ENCODE measurements around the gene UPK1A. TPM values are rescaled to one million over a fixed set of nuclear protein-coding genes. Genes with fewer than 3 reads are reported as not detected.

UPK1A gene
- total RNA-seq, result not detected in 2 replicates

DNA sequence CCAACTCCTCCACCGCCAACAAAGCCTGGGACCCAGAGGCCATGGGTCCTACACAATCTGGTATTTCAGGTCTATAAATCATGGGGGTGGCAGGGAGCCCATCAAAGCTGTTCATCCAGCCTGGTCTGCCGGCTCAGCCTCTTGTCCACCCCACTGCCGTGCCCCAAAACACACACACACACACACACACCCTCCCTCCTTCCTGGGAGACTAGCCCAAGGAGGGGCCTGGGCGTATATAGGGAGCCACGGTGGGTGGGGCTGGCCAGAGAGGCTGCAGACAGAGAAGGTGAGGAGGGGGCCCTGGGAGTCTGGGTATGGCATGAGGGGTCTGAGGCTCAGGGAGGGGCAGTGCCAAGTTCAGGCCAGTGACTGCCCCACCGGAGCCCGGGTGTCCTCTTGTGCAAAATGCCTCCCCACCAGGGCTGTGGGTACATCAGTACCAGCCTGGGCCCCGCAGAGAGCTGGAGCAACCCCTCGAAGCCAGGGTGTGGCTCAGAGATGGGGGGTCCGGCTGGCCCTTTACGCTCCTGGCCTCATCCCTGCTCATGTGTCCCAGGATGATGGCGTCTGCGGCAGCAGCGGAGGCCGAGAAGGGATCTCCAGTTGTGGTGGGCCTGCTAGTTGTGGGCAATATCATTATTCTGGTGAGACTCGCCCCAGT lies at the start of gene UPK1A:
TSS of gene UPK1A (plus strand) at position 267 of the 663 bp plus-strand sequence. CDS start at position 563, 296 bp downstream.

DNA sequence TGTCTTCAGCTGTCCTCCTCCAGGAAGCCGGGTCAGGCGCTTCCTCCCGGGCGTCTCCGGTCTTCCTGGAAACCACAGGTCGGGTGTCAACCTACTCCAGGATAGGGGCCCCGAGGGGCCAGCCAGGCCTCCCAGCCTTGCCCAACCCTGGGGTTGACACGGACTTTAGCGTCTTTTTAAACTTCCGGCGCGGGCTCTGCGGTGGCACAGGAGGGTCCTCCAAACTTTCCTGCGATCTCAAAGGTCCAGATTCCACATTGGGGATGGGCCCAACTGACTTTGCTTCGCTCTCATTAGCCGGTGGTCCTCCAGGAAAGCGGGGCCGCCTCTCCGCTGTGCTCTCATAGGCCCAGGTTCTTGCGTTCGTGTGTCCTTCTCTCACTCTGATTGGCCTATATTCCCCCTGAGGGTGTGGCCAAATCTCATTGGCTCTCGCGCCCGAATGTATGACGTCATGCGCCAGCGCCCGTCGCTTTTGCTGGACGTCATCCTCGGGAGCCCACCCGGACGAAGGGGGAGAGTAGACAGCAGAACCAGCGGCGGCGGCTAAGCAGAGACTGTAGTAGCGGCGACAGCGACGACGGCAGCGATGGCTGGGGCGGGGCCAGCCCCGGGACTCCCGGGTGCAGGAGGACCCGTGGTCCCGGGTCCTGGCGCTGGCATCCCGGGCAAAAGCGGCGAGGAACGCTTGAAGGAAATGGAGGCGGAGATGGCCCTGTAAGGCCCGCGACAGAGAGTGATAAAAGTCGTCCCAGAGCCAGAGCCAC lies 37.6 kb upstream of the UPK1A start, which contains the start of gene RBM42:
TSS of gene RBM42 (plus strand) at position 472 of the 767 bp plus-strand sequence. CDS start at position 590, 118 bp downstream.

DNA sequence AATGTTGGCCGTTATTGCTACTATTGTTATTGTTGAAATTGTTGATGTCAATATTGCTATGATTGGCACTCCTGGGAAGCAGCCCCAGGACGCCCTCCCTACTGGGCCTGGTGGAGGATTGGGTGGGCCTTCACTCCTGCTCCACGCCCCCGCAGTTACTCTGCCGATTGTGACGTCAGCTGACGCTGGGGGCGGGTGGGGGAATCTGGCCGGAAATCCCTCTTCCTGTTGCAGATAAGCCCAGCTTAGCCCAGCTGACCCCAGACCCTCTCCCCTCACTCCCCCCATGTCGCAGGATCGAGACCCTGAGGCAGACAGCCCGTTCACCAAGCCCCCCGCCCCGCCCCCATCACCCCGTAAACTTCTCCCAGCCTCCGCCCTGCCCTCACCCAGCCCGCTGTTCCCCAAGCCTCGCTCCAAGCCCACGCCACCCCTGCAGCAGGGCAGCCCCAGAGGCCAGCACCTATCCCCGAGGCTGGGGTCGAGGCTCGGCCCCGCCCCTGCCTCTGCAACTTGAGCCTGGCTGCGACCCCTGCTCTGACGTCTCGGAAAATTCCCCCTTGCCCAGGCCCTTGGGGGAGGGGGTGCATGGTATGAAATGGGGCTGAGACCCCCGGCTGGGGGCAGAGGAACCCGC lies 24.7 kb upstream of the UPK1A start, which contains the start of gene ETV2:
TSS of gene ETV2 (plus strand) at position 231 of the 637 bp plus-strand sequence. CDS start 716 bp downstream, outside the sequence.

DNA sequence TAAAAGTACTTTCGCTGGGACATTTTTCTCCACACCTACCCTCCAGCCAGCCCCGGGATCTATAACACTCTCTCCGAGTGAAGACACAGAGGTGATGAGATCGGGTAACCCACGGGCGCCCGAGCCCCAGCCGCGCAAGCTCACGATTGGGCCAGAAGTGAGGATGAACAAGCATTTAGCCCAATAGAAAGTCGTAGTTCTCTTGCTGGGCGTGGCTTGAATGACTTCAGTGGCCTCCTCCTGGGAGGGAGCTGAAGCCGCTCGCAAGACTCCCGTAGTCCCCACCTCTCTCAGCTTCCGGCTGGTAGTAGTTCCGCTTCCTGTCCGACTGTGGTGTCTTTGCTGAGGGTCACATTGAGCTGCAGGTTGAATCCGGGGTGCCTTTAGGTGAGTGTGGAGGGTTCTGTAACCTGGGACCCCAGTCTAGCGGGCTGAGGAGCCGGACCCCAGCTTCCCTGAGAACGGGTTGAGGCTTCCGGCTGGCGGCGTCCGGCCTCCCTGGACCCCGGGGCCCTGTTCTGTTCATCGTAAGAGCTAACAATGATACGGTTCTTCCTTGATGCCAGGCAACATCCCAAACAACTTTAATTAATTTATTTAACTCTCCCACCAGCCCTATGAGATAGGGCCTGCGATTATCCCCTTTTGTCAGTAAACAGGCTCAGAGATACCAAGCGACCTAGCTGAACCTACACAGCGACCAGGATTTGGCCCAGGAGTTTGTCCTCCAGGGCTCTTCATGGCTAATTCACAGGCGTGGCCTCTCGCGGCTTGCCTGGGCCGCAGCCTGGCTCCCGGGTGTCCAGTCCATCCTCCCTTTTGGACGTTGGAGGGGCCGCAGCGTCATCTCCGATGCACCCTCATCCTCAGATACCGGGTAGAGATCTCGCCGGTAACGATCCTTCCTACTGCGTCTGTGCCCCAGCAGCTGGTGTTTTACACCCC lies 18.0 kb upstream of the UPK1A start, which contains the start of gene COX6B1:
TSS of gene COX6B1 (plus strand) at position 307 of the 945 bp plus-strand sequence. CDS start 2,921 bp downstream, outside the sequence.

DNA sequence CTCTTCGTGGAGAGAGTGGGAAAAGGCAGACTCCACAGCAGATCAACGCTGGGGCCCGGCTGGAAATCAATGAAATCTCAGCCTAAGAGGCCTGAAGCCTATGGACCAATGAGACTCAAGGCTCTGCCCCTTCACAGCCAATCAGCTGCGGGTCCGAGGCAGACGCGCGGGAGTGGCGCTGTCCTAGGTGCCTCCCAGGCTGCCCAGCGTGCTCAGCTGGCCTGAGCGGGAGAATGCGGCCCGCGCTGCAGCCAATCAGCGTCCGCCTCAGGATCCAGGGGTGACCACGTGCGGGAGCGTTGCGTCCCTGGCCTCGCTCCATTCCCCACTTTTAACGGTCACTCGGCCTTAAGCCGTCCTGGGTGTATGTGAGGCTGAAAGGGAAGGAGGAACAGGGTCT lies 37.9 kb downstream of the UPK1A start, which contains the start of gene ZBTB32:
TSS of gene ZBTB32 (plus strand) at position 341 of the 400 bp plus-strand sequence. CDS start 10,069 bp downstream, outside the sequence.

DNA sequence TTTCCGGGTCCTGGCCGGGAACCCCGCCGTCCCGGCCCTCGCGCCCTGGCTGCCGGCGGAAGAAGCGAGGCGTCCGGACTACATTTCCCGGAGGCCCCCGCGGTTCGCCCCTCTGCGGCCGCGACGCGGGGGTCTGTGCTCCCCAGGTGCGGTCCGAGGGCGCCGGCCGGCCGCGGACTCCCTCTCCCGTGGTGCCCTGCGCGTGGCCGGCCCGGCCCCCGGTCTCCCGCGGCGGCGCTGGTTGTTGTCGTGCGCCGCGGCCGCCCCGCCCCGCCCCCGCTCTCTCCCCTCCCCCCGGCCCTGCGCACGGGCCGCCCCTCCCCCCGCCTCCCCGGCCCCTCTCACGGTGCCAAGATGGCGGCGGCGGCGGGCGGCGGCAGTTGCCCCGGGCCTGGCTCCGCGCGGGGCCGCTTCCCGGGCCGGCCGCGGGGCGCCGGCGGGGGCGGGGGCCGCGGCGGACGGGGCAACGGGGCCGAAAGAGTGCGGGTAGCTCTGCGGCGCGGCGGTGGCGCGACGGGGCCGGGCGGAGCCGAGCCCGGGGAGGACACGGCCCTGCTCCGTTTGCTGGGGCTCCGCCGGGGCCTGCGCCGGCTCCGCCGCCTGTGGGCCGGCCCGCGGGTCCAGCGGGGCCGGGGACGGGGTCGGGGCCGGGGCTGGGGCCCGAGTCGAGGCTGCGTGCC lies 51.5 kb downstream of the UPK1A start, which contains the start of gene KMT2B:
TSS of gene KMT2B (plus strand) at position 339 of the 680 bp plus-strand sequence. CDS start at position 355, 16 bp downstream.

Other genes with a start within 250 kb of the UPK1A start
- gene FFAR2, start 218.3 kb upstream of the UPK1A start, total RNA-seq, result not detected in 2 replicates
- gene KRTDAP, start 176.1 kb upstream of the UPK1A start, total RNA-seq, result not detected in 2 replicates
- gene DMKN, start 152.9 kb upstream of the UPK1A start, total RNA-seq, result 8.2 and 23.1 TPM in 2 replicates
- gene SBSN, start 138.2 kb upstream of the UPK1A start, total RNA-seq, result 4.3 and 13.6 TPM in 2 replicates
- gene GAPDHS, start 133.1 kb upstream of the UPK1A start, total RNA-seq, result under 0.01 TPM in 1 of 2 replicates, not detected in the other
- 85.2 and 116 TPM in 2 replicates for gene TMEM147, start 120.9 kb upstream of the UPK1A start, total RNA-seq
- gene ATP4A, start 102.9 kb upstream of the UPK1A start, total RNA-seq, result not detected in 2 replicates
- gene PMIS2, start 80.3 kb upstream of the UPK1A start, total RNA-seq, result not detected in 2 replicates
- 6.6 and 12.5 TPM in 2 replicates for gene HAUS5, start 53.8 kb upstream of the UPK1A start, total RNA-seq
- 42.0 and 43.0 TPM in 2 replicates for gene RBM42, start 37.5 kb upstream of the UPK1A start, total RNA-seq
- 0.37 and 0.39 TPM in 2 replicates for gene ETV2, start 24.8 kb upstream of the UPK1A start, total RNA-seq
- gene COX6B1, start 18.2 kb upstream of the UPK1A start, total RNA-seq, result 156 and 265 TPM in 2 replicates
- gene ZBTB32, start 38.0 kb downstream of the UPK1A start, total RNA-seq, result not detected in 2 replicates
- 7.3 and 7.8 TPM in 2 replicates for gene KMT2B, start 51.5 kb downstream of the UPK1A start, total RNA-seq
- 1.6 and 2.9 TPM in 2 replicates for gene IGFLR1, start 75.9 kb downstream of the UPK1A start, total RNA-seq
- 4.5 and 5.5 TPM in 2 replicates for gene U2AF1L4, start 78.9 kb downstream of the UPK1A start, total RNA-seq
- 12.5 and 14.7 TPM in 2 replicates for gene PSENEN, start 79.1 kb downstream of the UPK1A start, total RNA-seq
- 14.3 and 16.2 TPM in 2 replicates for gene LIN37, start 82.1 kb downstream of the UPK1A start, total RNA-seq
- 21.3 and 48.9 TPM in 2 replicates for gene HSPB6, start 90.5 kb downstream of the UPK1A start, total RNA-seq
- gene PROSER3, start 91.7 kb downstream of the UPK1A start, total RNA-seq, result 7.7 and 12.7 TPM in 2 replicates
- 5.9 and 6.3 TPM in 2 replicates for gene ARHGAP33, start 109.0 kb downstream of the UPK1A start, total RNA-seq
- not detected in 2 replicates for gene PRODH2, start 146.3 kb downstream of the UPK1A start, total RNA-seq
- gene NPHS1, start 186.0 kb downstream of the UPK1A start, total RNA-seq, result not detected in 2 replicates
- under 0.01 TPM in 1 of 2 replicates, not detected in the other for gene KIRREL2, start 190.4 kb downstream of the UPK1A start, total RNA-seq
- gene APLP1, start 202.1 kb downstream of the UPK1A start, total RNA-seq, result 0.37 and 1.2 TPM in 2 replicates
- 4.4 and 6.1 TPM in 2 replicates for gene NFKBID, start 234.0 kb downstream of the UPK1A start, total RNA-seq
- gene HCST, start 236.0 kb downstream of the UPK1A start, total RNA-seq, result 0.37 and 0.59 TPM in 2 replicates
- gene TYROBP, start 241.8 kb downstream of the UPK1A start, total RNA-seq, result not detected in 2 replicates

Measured in subcutaneous preadipocyte (primary cell).